ENCODE results near the gene PIGP. TPM values are rescaled to one million over a fixed set of nuclear protein-coding genes. Genes with fewer than 3 reads are reported as not detected.

The PIGP gene
- total and polyA plus RNA-seq, 2 donors (not counting 3 experiments of a cell fraction or from before 2014, with no cell fraction given), result 11.4 to 18.9 TPM

DNA sequence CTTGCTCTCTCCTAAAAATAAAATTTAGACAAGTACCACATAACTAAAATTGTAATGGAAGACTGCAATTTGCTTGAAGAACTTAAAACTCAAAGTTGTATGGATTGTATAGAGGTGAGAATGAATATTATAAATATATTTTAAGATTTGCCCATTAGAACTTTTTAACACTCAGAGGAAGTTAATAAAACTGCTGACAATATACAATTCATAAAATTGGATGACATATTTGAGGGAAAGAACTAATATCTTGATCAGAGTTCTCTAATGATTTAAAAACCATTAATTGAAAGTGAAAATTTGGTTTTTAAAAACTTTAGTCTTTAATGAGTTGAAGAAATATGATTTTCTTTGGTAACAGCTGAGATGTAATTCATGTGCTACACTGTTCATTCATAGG lies 21.1 kb upstream of the PIGP start:
- TF ChIP-seq EZH2 (IDR thresholded peaks at IDR 0.05; ENCODE audit: borderline replicate concordance, low read depth, low read length, severe bottlenecking), result no peak
- TF ChIP-seq GATA2 (IDR thresholded peaks at IDR 0.05; ENCODE audit: insufficient read depth, insufficient read length, low read depth, low read length), result no peak
- TF ChIP-seq, protein P1, sequence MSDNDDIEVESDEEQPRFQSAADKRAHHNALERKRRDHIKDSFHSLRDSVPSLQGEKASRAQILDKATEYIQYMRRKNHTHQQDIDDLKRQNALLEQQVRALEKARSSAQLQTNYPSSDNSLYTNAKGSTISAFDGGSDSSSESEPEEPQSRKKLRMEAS (IDR thresholded peaks at IDR 0.05; ENCODE audit: insufficient read depth, insufficient read length), result no peak
- TF ChIP-seq JUN (IDR thresholded peaks at IDR 0.05; ENCODE audit: borderline replicate concordance, insufficient read depth, insufficient read length, low read depth), result no peak
- TF ChIP-seq POLR2A (IDR thresholded peaks at IDR 0.05; ENCODE audit: low read depth, low read length), result no peak
- no peak for TF ChIP-seq POLR2AphosphoS5 (IDR thresholded peaks at IDR 0.05; ENCODE audit: insufficient read depth, low read depth, low read length)
- TF ChIP-seq, protein P2, sequence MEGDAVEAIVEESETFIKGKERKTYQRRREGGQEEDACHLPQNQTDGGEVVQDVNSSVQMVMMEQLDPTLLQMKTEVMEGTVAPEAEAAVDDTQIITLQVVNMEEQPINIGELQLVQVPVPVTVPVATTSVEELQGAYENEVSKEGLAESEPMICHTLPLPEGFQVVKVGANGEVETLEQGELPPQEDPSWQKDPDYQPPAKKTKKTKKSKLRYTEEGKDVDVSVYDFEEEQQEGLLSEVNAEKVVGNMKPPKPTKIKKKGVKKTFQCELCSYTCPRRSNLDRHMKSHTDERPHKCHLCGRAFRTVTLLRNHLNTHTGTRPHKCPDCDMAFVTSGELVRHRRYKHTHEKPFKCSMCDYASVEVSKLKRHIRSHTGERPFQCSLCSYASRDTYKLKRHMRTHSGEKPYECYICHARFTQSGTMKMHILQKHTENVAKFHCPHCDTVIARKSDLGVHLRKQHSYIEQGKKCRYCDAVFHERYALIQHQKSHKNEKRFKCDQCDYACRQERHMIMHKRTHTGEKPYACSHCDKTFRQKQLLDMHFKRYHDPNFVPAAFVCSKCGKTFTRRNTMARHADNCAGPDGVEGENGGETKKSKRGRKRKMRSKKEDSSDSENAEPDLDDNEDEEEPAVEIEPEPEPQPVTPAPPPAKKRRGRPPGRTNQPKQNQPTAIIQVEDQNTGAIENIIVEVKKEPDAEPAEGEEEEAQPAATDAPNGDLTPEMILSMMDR (IDR thresholded peaks at IDR 0.05; ENCODE audit: extremely low read depth in 1 of 2, insufficient read depth in 1 of 2, low read depth in 1 of 2, low read length in 2 of 2), result no peak
- no peak for TF ChIP-seq FOS (IDR thresholded peaks at IDR 0.05; ENCODE audit: borderline replicate concordance, insufficient read depth, low read length)
- no peak for TF ChIP-seq MYC (IDR thresholded peaks at IDR 0.05; ENCODE audit: low read depth, low read length)
- Histone ChIP-seq H3K4me3 (replicated peaks in 1 of 3; ENCODE audit: insufficient read depth in 1 of 3, low read depth in 1 of 3, low read length in 3 of 3) (no peak overlapping the region), H3K36me3 (ENCODE audit: control insufficient read depth in 2 of 2, extremely low read depth in 1 of 2, insufficient read depth in 2 of 2, low read length in 2 of 2) (peaks cover 6 to 8% of the 10 kb centered on the region in 2 experiments), H2AFZ (ENCODE audit: low read depth, low read length) (no peak overlapping the region), H3K9me3 (replicated peaks; ENCODE audit: control insufficient read depth, insufficient read depth, low read length) (no peaks in the 10 kb centered on the region), H3K27me3 (ENCODE audit: control insufficient read depth in 2 of 2, insufficient read depth in 2 of 2, low read length in 2 of 2) (no peaks in the 10 kb centered on the region), H3K27ac (ENCODE audit: insufficient read depth, low read depth, low read length) (no peak overlapping the region), H3K79me2 (ENCODE audit: control insufficient read depth, insufficient read depth, low read length) (peaks cover 5% of the 10 kb centered on the region), H4K20me1 (replicated peaks; ENCODE audit: control insufficient read depth, extremely low read depth, insufficient read depth, low read length) (no peaks in the 10 kb centered on the region), H3K9me1 (replicated peaks; ENCODE audit: control insufficient read depth, extremely low read depth, insufficient read depth, low read length) (no peaks in the 10 kb centered on the region), H3K4me1 (ENCODE audit: control insufficient read depth, extremely low read depth, insufficient read depth, low read length) (no peaks in the 10 kb centered on the region), H3K9ac (replicated peaks; ENCODE audit: extremely low read depth, insufficient read depth, low read length) (no peak overlapping the region), H3K4me2 (ENCODE audit: insufficient read depth, low read length) (no peak overlapping the region)
- no peak for DNase-seq (ENCODE audit: low read depth, low spot score)
- intact Hi-C loops (cut with micrococcal nuclease), result no loop called here
- ChIA-PET CTCF (no interaction called here), POLR2A (no interaction called here)
- no TSS peak for BruUV-seq (replicated peaks)
- dilution Hi-C loops (cut with MboI; ENCODE audit: extremely low pct_ligation_motif_present, low sequenced_read_pairs), result no loop called here
- no peak for FAIRE-seq

Measured in endothelial cell of umbilical vein (primary cell).